Activated CD4-positive, alpha-beta T cell treated with anti-CD3 and anti-CD28 coated beads for 1 hour (primary cell): Measurements from ENCODE around the gene PRKAR1B.

Experiments
- DNase-seq: peaks from one replicate; pipeline ENCODE4 v3.0.0-alpha.2; 2020

The PRKAR1B gene

GRCh38 chr7:584122-584465 lies 143.0 kb downstream of the PRKAR1B start:
- DNase-seq, result peak; percentile 84

DNA sequence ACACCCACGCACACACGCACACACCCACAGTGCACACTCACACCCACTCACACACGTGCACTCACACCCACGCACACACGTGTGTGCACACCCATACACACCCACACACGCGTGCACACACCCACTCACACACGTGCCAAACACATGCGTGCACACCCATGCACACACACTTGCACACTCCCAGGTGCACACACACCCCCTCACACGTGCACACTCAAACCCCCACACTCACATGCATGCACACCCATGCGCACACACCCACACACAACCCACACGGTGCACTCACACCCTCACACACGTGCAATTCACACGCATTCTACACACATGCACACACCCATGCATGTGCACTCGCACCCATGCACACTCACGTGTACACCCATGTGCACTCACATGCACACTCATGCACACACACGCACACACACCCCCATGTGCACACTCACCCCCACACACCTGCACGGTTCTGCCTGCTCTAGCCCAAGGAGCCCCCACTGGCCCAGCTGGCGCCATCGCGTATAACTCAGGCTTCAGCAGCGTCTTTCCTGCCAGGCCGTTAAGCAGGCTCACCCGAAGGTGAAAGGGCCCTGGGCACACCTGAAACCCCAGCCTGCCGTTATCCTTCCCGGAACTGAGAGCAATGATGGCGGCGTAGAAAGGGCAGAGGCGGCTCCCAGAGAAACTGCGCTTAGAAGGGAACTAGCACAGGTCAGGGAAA lies 143.5 kb downstream of the PRKAR1B start:
- DNase-seq, result no peak

- DNase-seq, result no peak
Observed at GRCh38 chr7:582931-583330, 144.2 kb downstream of the PRKAR1B start.

- no peak for DNase-seq
Observed at GRCh38 chr7:582081-582835, 144.8 kb downstream of the PRKAR1B start.

- no peak for DNase-seq
Observed at GRCh38 chr7:578386-578785, 148.7 kb downstream of the PRKAR1B start.

- no peak for DNase-seq
Observed at GRCh38 chr7:577741-578370, 149.2 kb downstream of the PRKAR1B start.

DNA sequence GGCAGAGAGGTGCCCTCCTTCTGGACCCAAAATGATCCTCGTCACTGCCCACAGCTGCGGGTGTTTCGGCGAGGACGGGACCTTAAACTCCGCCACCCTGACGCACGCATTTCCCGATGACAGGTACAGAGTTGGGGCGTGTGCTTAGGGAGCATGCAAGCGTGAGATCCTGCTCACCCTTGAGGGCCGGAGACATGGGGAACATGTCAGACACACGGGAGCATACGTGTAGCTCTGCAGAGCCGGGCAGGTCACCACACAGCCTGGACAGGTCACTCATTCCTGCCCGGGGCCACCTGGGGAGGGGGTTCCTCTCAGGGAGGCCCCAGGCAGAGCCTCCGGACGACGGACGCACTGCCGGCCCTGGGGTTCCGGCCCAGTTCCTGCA lies 149.8 kb downstream of the PRKAR1B start:
- no peak for DNase-seq

- DNase-seq, result no peak
Observed at GRCh38 chr7:576524-577277, 150.4 kb downstream of the PRKAR1B start.

GRCh38 chr7:575425-576366 lies 151.4 kb downstream of the PRKAR1B start:
- DNase-seq, result no peak

- DNase-seq, result no peak
Observed at GRCh38 chr7:574661-575395, 152.3 kb downstream of the PRKAR1B start.

GRCh38 chr7:573933-574381 lies 153.1 kb downstream of the PRKAR1B start:
- no peak for DNase-seq

GRCh38 chr7:573269-573932 lies 153.7 kb downstream of the PRKAR1B start:
- DNase-seq, result no peak

GRCh38 chr7:572416-573268 lies 154.4 kb downstream of the PRKAR1B start:
- DNase-seq, result no peak

DNA sequence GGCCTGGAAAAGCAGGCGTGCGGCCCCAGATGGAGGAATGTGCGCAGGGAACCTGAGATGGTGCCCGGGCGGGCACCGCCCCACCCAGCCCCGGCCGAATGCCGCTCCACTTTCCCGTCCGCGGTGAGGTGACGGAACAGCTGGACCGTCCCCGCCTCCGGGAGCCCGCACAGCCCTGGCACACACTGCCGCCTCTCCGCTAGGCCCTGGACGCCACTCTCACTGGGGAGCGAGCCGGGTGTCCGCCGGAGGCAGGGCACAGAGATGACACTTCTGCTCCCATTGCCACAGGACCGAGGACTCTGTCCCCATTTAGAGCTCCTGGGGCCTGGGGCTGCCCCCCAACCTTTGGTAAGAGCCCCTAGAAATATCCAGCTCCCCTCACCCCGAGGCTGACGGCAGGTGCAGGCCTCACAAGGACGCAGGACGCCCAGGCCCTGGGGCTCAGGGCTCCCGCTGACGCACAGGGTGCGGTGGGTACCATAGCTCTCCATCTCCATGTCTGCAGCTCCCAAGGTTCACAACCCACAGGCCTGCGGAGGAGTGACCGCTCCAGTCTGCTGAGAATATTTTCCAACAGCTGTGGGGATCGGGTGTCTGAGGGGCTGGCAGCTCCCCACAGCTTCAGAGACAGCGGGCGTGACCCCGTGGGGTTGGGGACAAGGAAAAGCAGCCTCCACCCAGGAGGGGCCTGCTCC lies 155.2 kb downstream of the PRKAR1B start:
- no peak for DNase-seq

DNA sequence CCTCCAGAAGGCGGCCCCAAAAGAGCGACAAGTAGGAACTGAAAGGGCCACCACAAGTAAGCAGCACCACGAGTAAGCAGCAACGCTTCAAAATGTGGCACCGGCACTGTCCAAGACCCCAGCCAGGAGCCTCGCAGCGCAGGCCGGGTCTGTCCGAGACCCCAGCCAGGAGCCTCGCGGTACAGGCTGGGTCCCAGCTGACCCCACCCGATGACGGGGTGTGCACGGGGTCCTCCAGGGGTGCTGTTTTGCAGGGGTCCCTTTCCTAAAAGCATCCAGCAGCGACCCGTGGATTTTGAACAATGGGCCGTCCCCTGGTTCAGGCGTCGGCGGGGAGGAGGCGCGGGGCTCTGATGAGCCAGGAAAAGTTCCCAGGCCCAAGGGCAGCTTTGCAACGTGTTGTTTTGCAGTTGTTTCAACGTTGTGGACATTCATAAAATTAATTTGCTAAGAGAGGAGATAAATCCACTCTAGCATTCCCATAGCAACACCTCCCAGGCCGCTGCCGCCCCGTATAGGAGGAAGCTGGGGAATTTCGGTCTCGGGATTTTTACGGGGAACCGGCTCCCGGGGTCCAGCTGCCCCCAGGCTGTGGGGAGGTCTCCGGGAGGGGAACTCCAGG lies 155.9 kb downstream of the PRKAR1B start:
- no peak for DNase-seq

- no peak for DNase-seq
Observed at GRCh38 chr7:570801-571070, 156.3 kb downstream of the PRKAR1B start.

- DNase-seq, result no peak
Observed at GRCh38 chr7:569996-570800, 156.9 kb downstream of the PRKAR1B start.
